Renal pelvis (tissue), 4 donors: Measurements from ENCODE around the gene MMS19. TPM values are rescaled to one million over a fixed set of nuclear protein-coding genes. Genes with fewer than 3 reads are reported as not detected.
"Not testable (repeated sequence)": the region's sequence is repeated elsewhere in the genome, so short reads cannot be mapped to it uniquely, and the experiment has no call there.

Experiments used
- DNase-seq: peaks from one replicate; pipeline ENCODE4 v3.0.0-alpha.2; 2013
- polyA plus RNA-seq, 3 donors: library from polyadenylated mRNA; unstranded; fragments of 120-200 nt; gene quantifications; one replicate each; pipeline ENCODE4 v1.2.1, GENCODE V29; 2013; ENCODE audit not compliant: insufficient read length in 3 of 3

The MMS19 gene
- polyA plus RNA-seq, 3 donors: 94.4 to 108 (median 106) TPM

- DNase-seq: no peak
Observed at GRCh38 chr10:97506199-97506991, 8.2 kb upstream of the MMS19 start.

DNA sequence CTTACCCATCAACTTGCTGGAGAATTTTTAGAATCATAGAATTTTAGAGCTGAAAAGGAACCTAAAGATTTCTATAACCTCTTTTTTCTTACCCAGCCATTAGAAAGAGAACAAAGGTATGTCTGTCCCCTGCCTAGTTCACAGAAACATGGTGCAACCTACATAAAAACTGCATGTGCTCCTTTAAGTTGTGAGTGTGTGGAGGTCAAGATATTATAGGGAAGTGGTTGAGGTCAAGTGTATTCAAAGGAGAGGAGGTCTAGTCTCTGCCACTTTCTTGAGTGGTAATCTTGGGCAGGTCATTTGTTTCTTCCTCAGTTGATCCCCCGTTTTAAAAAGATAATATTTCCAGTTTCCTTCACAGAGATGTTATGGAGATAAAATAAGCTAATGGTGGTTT, 6.9 kb upstream of the MMS19 start:
- DNase-seq: no peak

DNA sequence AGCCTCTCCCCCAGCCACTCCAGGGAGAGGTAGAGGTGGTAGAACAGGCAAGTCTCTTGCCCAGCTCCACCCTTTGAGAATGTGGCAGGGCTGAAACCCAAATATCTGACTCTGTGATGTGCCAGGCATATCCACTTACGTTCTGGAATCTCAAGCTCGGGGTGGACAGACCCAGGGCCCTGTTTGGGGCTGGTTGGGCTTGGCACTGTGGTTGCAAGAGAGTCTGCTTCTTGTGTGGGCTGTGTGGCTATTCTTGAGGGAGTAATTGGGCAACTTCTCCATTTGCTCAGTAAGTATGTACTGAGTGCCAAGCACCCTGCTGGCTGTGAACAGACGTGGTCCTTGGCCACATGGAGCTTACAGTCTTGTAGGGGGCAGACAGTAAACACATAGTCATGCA, 5.2 kb upstream of the MMS19 start:
- DNase-seq: no peak

DNA sequence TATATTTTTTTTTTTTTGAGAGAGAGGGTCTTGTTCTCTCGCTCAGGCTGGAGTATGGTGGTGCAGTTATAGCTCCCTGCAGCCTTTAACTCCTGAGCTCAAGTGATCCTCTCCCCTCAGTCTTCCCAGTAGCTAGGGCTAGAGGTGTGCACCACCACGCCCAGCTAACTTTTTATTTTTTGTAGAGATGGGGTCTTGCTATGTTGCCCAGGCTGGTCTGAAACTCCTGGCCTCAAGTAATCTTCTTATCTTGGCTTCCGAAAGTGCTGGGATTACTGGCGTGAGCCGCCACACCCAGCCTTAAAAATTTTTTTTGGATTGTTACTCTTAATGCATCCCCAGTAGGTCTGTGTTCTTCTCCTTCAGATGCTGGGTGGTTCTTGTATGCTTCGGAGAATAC, 4.7 kb upstream of the MMS19 start:
- DNase-seq: no peak

DNA sequence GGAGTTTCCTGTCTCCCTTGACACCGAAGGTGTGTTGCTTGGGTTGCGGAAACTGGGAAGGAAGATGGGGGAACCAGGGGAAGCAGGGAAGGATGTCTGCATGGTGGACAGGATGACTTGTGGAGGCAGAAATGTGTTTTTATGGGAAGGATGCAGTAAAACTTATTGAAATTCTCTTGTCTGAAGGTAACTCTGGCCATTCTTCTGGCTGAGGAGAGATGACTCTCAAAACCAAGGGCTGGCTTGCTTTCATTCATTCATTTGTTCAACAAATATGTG, 2.0 kb upstream of the MMS19 start:
- no peak for DNase-seq

GRCh38 chr10:97499561-97500296, 1.5 kb upstream of the MMS19 start:
- DNase-seq: no peak

- DNase-seq: no peak
Observed at GRCh38 chr10:97498841-97499560, 779 bp upstream of the MMS19 start, which contains the start of gene UBTD1. UBTD1 (plus strand) TSS chr10:97498924; CDS start chr10:97499204, 280 bp downstream.

DNA sequence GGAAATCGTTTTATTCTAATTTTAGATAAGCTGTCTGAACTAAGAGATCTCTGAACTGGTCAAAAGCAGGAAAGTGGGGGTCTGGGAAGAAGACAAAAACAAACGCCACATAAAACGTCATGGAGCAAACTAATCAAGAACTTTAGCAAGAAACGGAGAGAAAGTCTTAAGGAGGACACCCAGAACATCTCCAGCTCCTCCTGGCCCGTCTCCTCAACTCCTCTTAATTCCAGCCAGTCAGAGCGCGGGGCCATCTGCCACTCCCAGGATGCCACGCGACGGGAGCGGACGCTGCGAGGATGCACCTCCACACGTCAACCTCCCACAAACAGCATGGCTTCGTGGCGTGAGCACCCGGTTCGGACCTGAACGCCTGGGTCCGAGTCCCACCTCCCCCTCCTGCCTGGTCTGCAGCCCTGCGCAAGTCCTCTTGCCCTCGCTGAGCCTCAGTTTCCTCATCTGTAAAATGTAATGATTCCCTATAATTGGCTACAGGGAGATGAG, 598 bp downstream of the MMS19 start:
- DNase-seq: no peak

GRCh38 chr10:97494863-97495506, 3.2 kb downstream of the MMS19 start:
- no peak for DNase-seq

DNA sequence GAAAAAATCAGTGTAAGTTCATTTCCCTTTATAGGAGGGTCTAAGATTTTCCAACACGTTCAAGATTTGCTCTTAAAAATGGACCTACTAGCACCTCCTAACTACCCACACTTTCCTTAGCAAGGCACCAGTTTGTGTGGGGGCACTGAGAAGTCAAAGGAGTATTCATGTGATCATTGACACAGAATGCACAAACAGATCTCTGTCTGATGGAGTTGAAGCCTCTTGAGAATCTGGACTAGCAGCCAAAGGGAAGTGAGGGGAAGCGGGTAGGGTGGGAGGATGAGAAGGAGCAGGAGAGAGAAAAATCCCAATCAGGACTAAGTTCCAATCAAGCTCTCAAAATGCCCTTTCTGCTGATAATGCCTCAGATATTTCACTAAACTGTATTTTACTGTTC, 4.1 kb downstream of the MMS19 start:
- no peak for DNase-seq

DNA sequence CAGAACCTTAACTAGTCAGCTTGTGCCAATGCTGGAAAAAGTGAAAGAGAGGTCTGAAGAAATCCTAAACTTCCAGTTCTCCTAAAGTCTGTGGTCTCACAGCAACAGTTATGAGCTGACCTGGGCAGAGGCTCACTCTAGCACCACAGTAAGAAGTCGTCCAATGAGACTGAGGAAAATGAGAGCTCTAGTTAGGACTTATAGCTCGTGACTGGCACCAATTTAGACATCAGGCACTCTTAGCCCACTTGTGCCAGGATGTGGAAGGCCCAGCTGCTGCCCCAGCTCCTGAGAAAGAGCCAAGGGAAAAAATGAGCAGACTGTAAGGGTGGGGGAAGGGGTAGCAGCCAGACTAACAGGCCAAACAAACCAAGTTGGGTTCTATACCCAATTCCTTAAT, 7.6 kb downstream of the MMS19 start:
- DNase-seq: no peak

GRCh38 chr10:97485647-97486281, 12.5 kb downstream of the MMS19 start:
- no peak for DNase-seq

DNA sequence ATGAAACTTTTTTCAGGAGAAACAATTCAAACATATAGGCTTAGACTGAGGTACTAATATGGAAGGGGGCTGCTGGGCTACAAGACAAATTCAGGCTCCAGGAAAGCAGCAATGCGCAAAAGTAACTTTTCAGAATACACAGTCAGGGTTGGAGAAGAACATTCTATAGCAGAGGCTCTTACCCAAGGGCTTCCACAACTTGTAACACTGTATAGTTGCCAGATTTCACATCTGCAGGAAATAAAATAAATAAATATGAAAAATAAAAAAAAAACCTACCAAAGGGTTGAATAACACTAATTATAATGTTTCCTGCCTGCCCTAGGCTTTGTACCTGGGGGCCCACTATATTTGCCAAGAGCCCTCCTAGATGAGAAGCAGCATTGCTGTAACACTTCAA, 14.3 kb downstream of the MMS19 start:
- no peak for DNase-seq

DNA sequence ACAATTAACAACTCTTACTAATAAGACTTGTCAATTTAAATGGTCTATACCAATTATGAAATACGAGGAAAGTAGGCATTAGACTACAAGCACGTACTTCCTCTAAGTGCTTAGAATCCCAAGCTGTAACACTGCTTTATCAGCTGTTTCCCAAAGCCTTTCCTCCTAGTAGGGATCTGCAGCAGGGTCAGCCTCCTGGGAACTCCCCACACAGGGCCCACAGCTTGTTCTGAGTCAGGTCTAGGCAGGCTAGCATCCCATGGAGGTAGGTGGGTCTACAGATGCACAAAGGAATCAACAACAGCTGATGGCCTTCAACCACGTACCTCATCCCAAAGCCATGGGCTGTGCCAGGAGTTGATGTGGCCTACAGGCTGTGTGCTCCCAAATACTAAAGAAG, 14.7 kb downstream of the MMS19 start:
- no peak for DNase-seq

DNA sequence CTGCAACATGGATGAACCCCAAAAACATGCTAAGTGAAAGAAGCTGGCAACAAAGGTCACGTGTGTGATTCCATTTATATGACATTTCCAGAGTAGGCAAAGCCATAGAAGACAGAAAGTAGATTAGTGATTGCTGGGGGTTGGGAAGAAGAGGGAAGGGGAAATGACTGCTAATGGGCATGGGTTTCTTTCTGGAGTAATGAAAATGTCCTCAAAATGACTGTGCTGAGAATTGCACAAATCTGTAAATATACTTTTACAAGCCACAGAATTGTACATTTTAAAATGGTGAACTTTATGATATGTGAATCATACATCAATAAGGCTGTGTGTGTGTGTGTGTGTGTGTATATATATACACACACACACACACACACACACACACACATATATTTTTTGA, 15.8 kb downstream of the MMS19 start:
- DNase-seq: no peak

DNA sequence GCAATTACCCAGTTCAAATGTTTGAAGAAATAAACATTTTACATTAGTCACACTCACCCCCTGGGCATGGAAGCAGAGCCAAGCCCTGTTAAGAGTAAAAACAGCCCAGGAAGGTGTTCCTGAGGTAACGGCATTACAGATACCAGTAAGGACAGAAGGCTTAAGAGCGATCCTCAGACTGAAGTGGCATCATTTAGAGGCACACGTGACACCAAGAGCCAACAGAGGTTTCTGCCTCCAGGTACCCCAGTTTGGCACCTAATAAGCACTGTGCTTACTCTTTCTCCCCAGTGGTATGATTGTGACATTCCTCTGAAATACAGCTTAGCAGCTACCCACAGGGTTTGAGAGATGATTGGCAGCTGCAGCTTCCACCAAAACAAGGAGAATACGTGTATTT, 17.2 kb downstream of the MMS19 start:
- no peak for DNase-seq

- no peak for DNase-seq
Observed at GRCh38 chr10:97479939-97480338, 18.3 kb downstream of the MMS19 start.

- DNase-seq: not testable (repeated sequence)
Observed at GRCh38 chr10:97479410-97479809, 18.8 kb downstream of the MMS19 start.

GRCh38 chr10:97475936-97476594, 22.2 kb downstream of the MMS19 start:
- no peak for DNase-seq

DNA sequence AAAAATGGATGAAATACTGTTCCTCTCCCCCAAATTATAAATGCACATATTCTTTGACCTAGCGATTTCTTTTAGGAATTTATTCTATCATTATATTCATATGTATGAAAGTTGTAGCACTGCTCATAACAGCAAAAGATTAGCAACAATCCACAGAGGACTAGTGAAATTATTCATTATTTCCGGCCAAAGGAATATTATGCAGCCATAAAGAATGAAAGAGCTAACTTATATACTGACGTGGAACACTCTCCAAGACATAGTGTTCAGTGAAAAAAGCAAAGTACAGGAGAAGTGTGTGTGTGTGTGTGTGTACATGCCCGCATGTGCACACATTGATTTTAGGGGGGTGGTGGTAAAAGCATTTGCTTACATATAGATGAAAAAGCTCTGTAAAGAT, 23.3 kb downstream of the MMS19 start:
- DNase-seq: no peak

DNA sequence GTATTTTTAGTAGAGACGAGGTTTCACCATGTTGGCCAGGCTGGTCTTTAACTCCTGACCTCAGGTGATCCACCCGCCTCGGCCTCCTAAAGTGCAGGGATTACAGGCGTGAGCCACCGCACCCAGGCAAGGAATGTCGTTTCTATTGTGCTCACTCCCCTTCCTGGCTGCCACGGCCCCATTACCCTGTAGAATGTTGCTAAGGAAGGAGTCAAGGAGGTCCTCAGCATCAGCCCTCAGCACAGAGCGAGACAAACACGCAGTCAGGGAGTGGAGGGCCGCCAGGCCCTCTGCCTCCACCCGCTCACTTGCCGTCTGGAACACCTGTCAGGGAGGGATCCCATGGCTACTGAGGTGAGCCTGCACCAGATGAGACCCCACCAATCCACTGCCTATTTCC, 29.4 kb downstream of the MMS19 start:
- not testable (repeated sequence) for DNase-seq
